Measurements from ENCODE around the gene RSPO1.
A peak's percentile ranks its signal among the peaks of the same experiment; 100 is the strongest.
"Not testable (repeated sequence)": the region's sequence is repeated elsewhere in the genome, so short reads cannot be mapped to it uniquely, and the experiment has no call there.

The RSPO1 gene

DNA sequence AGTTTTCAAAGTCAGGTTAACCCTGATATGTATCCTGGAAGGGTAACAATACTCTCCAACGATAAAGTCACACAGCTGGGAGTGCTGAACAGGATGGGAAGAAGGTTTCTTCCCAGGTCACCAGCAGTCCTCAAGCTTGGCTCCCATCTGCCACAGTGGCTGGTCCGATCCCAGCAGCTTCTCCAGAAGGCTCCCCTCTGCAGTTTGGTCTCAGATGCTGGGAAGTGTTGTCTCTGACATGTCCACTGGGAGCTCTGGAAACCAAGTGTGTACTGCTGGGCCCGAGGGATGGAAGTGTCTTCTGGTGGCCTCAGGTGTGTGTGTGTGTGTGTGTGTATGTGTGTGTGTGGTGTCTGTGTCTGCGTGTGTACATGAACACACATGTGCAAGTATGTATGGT lies 22.5 kb downstream of the RSPO1 start:
- DNase-seq, result no peak

DNA sequence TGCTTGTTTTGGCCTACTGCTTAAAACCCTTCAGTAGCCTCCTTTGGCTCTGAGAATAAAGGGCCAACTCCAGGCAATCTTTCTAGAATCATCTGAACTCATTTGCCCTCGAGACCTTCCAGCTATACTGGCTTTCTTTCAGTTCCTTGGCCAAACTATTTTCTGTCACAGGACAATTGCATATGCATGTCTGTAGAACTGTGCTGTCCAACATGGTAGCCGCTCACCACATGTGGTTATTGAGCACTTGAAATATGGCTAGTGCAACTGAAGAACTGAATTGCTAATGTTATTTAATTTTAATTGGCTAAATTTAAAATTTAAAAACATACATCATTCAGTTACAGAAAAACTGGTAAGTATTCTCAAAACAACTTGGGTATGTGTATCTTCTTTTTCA lies 24.7 kb downstream of the RSPO1 start:
- no peak for DNase-seq

DNA sequence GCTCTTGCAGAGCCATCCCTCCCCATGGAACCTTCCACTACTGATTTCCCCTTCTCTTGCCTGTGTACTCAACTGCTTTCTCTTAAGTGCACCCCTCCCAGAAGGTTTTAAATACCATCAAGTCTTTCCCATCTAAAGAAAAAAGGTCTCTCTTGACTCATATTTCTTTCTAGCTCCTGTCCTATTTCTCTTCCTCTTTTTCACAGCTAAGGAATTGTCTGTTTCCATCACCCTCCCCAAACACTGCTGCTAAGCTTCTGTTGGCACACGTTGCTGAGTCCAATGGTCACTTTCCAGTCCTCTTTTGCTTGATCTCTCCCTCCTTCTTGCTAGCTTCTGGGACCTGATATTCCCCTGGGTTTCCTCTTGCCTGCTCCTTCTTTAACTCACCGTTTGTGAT lies 25.7 kb downstream of the RSPO1 start:
- no peak for DNase-seq

DNA sequence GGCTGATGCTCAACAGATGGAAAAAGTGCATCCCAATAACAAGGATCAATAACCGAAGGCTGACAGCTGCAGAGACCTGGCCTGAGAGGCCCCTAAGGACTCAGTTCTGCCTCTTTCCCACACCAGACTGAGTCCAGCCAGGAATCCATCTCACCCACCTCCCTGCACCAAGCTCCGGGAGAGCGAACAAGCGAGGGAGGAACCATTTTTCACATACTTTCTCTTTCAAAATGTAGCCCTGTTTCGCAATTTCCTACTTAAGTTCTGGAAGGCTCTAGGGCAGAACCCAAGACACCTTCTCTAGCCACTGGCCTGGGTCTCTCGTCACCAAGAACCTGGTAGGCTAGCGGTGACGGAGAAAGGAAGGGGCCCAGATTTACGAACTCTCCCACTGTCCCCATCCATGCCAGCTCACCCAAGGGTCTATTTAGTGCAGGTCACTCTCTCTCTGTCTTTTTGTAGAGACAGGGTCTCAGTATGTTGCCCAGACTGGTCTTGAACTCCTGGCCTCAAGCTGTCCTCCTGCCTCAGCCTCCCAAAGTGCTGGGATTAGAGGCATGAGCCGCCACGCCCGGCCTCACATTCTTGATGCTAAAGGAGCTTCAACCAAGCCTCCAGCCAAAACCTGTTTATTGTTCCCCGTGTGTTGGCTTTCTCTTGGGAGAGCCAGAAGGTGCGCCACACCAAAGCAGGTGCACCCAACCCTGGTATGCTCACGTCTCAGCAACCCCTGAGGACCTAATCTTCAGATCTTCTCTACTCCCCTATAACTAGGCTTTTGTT lies 28.0 kb downstream of the RSPO1 start:
- DNase-seq, result no peak

DNA sequence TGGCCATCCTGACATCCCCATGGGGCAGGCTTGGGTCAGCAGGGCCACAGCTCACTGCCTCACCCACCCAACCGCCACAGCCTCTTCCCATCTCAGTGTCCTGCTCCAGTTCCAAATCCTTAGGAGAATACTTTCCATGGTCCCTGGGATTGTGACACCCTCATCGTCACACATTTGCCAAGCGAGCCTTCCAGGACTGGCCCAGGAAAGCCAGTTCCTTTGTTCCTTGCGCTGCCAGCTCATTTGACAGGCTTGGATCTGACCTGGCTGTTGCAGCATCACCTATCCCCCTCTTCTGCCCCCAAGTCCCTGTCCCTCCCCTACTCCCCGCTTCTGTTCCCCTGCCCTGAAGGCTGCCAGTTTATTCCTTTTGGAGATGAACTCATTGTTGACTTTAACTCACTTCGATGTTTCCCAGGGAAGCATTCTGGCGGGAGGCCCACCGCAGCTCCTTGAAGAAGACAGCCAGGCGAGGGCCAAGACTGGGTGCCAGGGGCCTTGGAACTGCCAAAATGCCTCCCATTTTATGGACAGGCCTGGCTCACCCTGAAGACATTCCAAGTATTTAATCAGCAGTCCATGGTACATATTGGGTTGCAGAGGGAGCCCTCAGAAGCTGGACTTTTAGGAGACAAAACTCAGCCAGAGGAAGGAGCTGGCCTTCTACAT lies 28.8 kb downstream of the RSPO1 start:
- no peak for DNase-seq

DNA sequence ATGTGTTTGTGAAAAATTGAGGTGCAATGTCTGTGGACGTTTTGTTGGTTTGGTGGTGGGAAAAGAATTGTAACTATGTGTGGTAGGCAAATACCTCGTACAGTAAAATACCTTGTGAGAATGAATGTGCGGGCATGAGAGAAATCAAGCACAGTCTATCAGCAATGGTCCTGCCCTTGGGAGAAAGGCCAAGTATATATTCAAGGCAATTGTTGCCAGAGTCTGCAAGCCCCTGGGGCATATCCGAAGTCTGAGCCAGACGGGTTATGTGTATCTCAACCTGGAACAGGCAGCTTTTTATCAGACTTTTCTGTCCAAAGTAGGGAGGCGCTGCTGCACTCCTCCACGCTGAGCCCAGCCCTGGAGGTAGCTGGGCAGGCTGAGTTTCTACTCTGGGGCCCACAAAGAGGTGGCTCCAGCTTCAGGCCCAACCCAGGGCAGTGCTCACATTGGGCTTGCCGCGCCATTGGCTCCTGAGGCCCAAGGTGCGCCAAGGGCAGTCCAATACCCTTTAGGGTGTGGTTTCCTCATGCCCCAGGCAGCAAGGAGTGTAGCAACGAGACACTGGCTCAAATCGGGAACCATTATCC lies 29.5 kb downstream of the RSPO1 start:
- no peak for DNase-seq

DNA sequence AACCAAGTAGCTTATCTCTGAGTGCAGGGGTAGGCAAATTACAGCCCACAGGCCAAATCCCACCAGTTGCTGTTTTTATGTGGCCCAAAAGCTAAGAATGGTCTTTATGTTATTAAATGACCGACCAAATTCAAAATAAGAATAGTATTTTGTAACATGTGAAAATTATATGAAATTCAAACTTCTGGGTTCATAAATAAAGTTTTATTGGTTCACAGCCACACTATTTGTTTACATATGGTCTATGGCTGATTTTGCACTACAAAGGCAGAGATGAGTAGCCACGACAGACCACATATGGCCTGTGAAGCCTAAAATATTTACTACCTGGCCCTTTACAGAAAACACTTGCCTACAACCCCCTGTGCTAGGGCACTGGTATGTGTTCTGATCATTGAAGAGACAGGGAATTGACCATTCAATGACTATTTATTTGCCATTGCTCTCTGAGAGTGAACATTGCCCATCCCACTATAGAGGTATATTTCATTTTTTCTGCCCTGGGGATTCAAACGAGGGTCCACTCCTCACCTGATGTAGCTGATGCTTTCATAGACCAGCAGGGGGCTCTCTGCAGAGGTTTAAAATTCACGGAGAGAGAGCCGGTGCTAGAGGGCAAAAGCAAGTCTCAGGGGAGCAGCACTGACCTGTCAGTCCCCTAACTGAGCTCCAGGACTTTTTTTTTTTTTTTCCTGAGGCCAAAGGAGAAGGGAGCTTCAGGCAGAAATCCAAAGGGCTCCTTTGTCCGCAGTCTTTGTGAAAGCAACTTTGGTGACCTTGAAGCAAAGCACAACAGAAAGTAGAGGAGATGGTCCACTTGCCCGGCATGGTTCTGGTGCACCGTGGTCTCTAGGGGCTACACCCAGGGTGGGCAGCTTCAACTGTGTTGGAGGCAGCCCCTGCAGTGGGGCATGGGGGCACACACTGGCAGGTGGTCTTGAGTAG lies 31.7 kb downstream of the RSPO1 start:
- no peak for DNase-seq

DNA sequence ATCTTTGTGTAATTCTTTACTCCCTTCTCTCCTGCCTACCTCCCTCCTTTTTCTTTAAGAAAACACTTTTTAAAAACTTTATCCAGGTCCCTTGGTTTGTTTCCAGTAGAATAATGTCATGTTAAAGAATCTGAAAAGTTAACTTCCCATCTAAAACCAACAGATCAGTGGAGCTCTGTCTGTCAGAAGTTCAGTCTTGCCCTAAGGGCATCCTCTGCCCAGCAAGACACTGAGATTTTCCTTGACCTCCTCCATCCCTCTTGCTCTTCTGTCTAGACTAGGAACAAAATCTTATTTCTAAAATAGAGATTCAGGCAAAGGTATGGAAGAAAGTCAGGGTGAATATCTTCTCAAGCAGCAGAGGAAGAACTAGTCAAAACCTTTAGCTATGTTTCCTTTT lies 33.3 kb downstream of the RSPO1 start:
- DNase-seq, result no peak

DNA sequence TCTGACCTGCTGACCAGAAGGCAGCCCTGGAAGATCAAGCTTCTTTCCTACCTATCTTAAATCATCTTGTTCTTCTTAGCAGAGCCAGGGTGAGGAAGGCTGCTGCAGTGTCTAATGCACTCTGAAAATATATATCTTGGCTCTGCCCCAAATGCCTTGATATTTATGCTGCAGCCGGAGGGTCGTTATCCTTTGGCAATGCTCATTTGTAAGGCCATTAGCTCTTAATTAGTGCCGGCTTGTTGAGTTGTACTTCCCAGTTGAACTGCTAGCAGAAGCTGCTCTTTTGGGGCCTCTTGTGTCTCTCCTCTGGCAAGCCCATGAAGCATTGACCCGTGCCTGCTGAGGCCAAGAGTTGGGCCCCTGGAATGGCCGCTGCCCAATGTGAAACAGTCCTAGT lies 34.8 kb downstream of the RSPO1 start:
- no peak for DNase-seq

DNA sequence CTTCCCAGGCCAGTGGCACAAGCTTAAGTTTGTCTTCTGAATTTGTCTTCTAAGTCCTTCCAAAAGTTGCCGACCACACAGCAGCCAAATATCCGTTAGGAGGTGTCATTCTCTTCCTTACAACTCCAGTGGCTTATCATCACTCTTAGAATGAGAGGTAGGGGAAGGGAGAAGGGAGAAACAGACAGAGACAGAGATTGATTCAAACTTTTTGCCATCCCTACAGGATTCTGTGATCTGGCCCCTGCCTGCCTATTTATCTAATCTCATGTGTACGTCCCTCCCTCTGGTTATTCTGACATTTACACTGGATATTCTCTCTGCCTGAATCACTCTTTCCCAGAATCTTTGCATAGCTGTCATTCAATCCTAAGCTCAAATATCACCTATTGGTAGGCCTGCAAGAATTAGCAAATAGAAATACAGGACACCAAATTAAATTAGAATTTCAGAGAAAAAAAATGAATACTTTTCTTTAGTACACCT lies 38.5 kb downstream of the RSPO1 start:
- DNase-seq, result no peak

DNA sequence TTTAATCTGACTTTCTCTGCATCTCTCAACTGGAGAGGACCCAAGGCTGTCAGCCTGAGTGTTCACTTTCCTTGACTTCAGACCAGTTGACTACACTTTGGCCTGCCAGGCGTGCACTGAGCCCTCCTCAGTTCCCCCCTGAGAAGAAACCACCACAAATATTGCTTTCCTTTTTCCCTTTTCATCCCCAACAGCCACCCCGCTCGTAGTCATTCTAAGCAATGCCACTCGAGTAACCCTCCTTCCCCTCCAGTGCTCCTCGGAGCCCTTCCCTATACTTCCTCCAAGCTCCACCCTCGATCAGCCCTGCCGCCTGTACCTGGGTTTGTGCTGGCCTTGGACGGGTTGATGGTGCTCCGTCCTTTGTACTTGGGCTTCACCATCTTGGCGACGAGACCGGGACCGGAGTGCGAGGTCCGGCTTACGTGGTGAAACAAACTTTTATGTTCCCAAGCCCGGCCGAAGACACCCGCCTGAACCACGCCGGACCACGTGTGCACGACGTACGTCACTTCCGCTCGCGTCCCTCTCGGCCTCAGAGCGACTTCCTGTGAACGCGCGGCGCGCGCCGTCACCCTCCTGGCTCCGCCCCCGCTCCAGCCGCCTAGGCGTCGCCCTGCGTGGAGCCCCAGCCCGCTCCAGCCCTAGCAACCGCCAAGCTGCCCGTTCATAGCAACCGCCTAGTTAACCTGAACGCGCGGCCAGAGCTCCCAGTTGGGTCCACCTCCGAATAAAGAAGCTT lies 39.1 kb downstream of the RSPO1 start, which contains the start of gene GNL2:
TSS of gene GNL2 (minus strand) at position 498 of the 742 bp plus-strand sequence. CDS start at position 383, 115 bp downstream.
- DNase-seq, result peak; percentile 74

DNA sequence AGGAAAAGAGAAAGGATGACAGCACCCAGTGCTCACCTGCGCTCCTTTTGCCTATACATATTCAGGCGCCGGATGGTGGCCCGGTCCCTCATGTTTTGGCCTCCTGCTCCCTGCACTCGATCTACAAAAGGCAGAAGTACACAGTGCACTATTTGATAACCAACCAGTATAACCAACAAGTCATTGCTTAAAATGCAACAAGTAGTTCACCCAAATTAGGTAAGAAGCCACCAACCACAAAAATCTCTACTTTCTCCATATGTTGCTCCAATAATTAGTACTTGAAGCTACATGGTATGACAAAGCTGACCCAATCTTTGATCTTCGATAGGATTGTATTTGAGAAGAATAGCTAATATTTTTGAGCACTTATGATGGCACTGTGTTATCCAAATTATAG lies 41.0 kb downstream of the RSPO1 start:
- DNase-seq, result no peak

DNA sequence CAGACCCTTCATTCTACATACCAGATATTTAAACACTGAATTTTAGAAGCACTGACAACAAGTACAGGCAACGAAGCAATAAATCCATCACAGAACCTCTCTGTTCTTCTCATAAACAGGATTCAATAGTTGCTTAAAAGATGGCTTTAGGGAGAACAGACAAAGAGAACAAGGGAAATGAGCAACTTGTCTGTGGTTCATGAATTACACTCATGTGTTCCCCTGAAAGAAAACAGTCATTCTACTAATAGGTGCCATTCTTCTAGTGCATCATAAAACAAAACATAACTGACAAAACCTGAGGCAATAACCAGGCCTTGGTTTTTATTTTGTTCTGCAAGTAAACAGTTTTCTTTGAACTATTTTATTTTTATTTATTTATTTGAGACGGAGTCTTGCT lies 45.8 kb downstream of the RSPO1 start:
- no peak for DNase-seq

DNA sequence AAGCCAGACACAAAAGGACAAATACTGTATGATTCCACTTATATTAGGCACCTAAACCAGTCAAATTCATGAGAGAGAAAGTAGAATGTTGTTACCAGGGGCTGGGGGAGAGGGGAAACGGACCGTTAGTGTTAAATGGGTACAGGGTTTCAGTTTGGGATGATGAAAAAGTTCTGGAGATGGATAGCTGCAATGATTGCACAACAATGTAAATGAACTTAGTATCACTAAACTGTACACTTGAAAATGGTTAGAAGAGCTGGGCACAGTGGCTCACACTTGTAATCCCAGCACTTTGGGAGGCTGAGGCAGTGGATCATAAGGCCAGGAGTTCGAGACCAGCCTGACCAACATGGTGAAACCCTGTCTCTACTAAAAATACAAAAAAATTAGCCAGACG lies 50.1 kb downstream of the RSPO1 start:
- DNase-seq, result not testable (repeated sequence)

DNA sequence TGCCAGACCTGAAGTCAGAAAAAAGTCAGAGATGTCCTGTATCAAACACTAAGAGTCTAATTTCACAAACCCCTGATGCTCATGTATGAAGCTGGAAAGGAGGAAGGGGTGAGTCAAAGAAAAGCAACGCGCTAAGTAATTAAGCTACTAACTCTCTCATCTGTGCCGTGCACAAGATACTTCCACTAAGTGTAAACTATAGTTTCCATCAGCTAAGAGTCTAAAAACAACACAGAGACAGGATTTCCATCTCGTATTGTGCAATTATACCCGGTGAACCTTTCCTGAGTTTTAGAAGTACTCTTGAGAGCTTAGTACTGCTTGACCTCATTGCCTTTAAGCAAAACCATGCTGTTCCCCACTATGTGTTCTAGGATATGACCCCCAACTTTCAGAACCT lies 59.0 kb downstream of the RSPO1 start:
- no peak for DNase-seq

DNA sequence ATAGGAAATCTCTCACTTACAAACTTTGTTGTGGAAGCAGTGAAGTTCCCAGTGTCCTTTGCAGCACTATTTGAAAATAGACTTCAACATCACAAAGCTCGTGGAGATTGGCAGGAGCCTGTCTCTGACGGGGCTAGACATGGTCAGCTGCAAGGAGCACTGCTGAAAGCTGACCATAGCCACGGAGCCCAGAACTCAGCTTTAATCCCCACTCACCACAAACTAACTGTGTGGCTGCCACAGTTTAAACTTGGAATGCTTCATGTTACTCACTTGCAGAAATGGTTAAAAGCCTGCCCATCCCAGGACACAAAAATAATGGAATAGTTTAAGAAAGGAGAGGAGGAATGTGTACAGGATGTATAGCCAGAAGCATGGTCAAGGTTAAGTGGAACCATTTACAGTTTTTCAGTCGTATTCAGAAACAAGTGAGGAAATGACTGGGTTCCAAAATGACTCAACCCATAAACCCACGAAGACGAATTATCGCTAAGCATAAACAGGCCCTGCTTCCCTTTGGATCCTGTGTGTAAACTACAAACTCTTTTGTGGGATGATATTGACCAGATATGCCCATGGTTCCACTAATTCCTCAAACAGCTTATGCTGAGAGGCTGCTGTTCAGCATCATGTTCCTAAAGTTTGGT lies 59.7 kb downstream of the RSPO1 start:
- DNase-seq, result no peak

DNA sequence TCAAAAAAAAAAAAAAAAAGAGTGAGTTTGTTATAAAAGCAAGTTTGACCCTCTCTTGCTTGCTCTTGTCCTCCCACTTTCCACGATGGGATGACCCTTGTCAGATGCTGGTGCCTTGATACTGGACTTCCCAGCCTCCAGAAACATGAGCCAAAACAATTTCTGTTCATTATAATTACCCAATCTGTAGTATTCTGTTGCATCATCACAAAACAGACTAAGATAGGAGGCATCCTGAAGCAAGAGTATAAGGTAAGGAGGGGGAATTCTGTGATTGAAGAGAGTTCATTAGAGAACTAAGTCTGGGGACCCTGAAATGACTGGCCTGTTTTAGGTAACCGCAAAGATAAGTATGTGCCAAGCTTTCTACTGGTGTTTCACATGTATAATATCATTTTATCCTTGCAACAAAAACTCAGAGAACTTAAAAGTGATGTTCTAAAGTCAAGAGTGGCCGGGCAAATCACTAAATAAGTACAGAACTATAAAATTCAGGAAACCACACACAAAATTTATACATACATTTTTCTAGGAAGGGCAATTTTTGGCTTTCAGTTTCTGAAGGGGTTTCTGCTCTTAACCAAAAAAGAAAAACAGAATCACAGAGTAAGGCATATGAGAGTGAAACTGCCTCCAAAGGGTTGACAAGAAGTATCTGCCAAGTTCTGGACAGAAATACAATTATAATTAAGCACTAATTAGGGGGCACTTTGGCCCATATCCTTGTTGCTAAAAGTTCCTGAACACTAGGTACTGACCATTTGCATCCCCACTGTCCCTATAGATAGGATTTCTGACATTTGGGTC lies 64.0 kb downstream of the RSPO1 start:
- no peak for DNase-seq

DNA sequence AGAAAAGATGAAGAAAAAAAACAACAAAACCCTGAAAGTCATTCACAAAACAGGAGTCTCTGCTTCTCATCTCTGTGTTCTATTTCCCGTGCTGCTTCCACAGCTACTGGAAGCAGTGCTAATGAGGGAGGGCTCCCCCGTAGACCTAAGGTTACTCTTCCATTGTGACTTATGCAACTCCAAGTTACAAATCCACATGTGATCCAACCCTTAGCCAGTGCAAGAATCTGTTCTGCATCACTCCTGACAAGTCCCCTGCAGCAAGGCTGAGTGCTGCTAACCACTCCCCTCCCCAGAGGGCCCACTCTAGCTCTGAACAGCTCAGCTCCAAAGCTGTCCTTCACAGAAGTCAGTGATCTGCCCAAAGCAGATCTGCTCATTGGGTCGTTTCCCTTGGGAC lies 67.7 kb downstream of the RSPO1 start:
- DNase-seq, result no peak

DNA sequence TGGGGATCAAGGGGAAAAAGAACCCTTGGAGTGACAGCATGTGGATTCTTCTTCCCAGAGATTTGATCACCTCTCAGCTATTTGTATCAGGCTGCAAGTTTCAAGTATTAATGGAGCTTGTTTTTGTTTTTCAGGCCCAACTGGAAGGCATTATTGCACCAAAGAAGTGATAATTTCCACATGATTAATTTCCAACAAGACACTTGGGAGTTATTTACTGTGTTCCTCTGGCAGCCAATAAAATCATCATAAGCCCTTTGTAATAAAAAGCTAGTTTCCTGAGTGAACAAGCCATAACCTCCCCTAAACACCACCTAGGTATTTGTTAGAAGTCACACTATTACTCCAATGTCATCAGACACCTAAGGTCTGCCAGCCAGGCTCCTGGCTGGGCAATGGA lies 69.8 kb downstream of the RSPO1 start:
- no peak for DNase-seq

DNA sequence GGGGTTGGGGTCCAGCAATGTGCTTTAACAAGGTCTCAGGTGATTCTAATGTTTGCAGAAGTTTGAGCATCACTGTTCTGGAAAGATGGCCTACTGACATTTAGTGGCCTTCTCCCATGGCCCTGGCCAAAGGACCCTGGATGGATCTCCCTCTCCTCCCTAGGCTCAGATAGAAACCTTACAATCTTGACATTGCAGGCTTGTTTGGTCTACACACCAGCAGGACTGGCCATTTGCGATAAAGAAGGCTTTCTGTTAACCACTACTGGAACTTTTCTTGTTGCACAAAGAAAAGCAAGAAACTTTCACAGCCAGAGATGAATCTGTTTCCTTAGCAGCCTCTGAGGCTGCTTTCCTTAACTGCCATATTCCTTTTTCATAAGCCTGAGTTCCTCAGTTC lies 71.7 kb downstream of the RSPO1 start:
- no peak for DNase-seq

All from SIG-M5 (cell line).